Uterus (tissue), 2 donors: Measurements from ENCODE around the gene ARID5B.

Source experiments
- CTCF ChIP-seq, 4 experiments: fragments of 200-600 bp in 2 of 4; fragments of 450-650 bp in 2 of 4; sonication (generic) in 2 of 4; IDR thresholded peaks; one replicate each; pipeline ENCODE4 v1.5.1; 2016 to 2019; ENCODE audit warnings: antibody characterized with exemption in 4 of 4, mild to moderate bottlenecking in 2 of 4, moderate library complexity in 1 of 4
- POLR2A ChIP-seq, 2 donors: fragments of 450-650 bp; IDR thresholded peaks; one replicate each; pipeline ENCODE4 v1.6.1; 2016; ENCODE audit warnings: antibody characterized with exemption in 2 of 2, mild to moderate bottlenecking in 1 of 2, moderate library complexity in 1 of 2

GRCh38 chr10:62115321-62115720 is 213.8 kb downstream of the ARID5B start:
- no peak for TF ChIP-seq POLR2A (IDR thresholded peaks at IDR 0.05)
- TF ChIP-seq CTCF (IDR thresholded peaks at IDR 0.05): no peak
